Calu3 (cell line): ENCODE measurements around the gene SDK2. TPM values are rescaled to one million over a fixed set of nuclear protein-coding genes. Genes with fewer than 3 reads are reported as not detected.

ENCODE experiments used
- BruUV-seq: library from RNA; stranded (reverse); fragments of 400-500 nt; replicated peaks from 2 replicates; lab custom pipeline; 2021; lab: Mats Ljungman, UMichigan
- CTCF ChIA-PET: fragments of 300-600 bp; sonication (Branson Sonifier 250); formaldehyde crosslinking; loops from one replicate; lab custom pipeline; 2022; ENCODE audit warnings: antibody characterized with exemption; lab: Charles Lee
- DNase-seq: peaks from one replicate; pipeline ENCODE4 v3.0.0; 2022
- H3K27ac Mint-ChIP-seq: one replicate; pipeline ENCODE4 v1.8.0; 2022; ENCODE audit warnings: mixed read lengths; ENCODE audit not compliant: unreplicated experiment
- H3K27me3 Mint-ChIP-seq: one replicate; pipeline ENCODE4 v1.8.0; 2022; ENCODE audit warnings: mixed read lengths; ENCODE audit not compliant: unreplicated experiment
- H3K36me3 Mint-ChIP-seq: one replicate; pipeline ENCODE4 v1.8.0; 2022; ENCODE audit warnings: mild to moderate bottlenecking, moderate library complexity, mixed read lengths; ENCODE audit not compliant: insufficient read depth, unreplicated experiment
- H3K4me1 Mint-ChIP-seq: one replicate; pipeline ENCODE4 v1.8.0; 2022; ENCODE audit warnings: mild to moderate bottlenecking, low read depth, mixed read lengths; ENCODE audit not compliant: unreplicated experiment
- H3K4me3 Mint-ChIP-seq: one replicate; pipeline ENCODE4 v1.8.0; 2022; ENCODE audit warnings: mild to moderate bottlenecking, low read depth, moderate library complexity, mixed read lengths; ENCODE audit not compliant: unreplicated experiment
- H3K9me3 Mint-ChIP-seq: one replicate; pipeline ENCODE4 v1.8.0; 2022; ENCODE audit warnings: low read depth, mixed read lengths; ENCODE audit not compliant: unreplicated experiment
- CTCF ChIP-seq: fragments of 200-600 bp; IDR thresholded peaks from one replicate; pipeline ENCODE4 v1.8.0; 2022; ENCODE audit warnings: antibody characterized with exemption; ENCODE audit not compliant: unreplicated experiment
- intact Hi-C: fragments of 100-400 bp; cut with micrococcal nuclease; formaldehyde crosslinking; loops from one replicate; pipeline ENCODE4 v1.10.0; 2022; ENCODE audit not compliant: unreplicated experiment
- total RNA-seq: library from RNA; stranded (reverse); gene quantifications from 2 replicates; pipeline ENCODE4 v1.2.3, GENCODE V29; 2022

The SDK2 gene
- total RNA-seq, 1 experiment from 2014 or later = not detected

GRCh38 chr17:73404246-73404645 is 240.0 kb downstream of the SDK2 start:
- Mint-ChIP-seq H3K4me3 (no peak overlapping the region), H3K36me3 (no peaks in the 10 kb centered on the region), H3K9me3 (no peaks in the 10 kb centered on the region), H3K27me3 (peaks cover 55% of the 10 kb centered on the region), H3K4me1 (no peaks in the 10 kb centered on the region), H3K27ac (no peak overlapping the region)
- CTCF ChIA-PET = interaction anchor here (0.6 kb wide), 1 partner anchor 35 kb away, joined by 3 read pairs; no protein-coding TSS in a partner anchor
- TF ChIP-seq CTCF = no peak
- no peak for DNase-seq
- intact Hi-C loops = no loop called here
- BruUV-seq = no TSS peak

GRCh38 chr17:73402466-73402865 is 241.8 kb downstream of the SDK2 start:
- no peak for DNase-seq
- Mint-ChIP-seq H3K36me3 (no peaks in the 10 kb centered on the region), H3K27me3 (peaks cover 60% of the 10 kb centered on the region), H3K4me3 (no peak overlapping the region), H3K9me3 (no peaks in the 10 kb centered on the region), H3K27ac (no peak overlapping the region), H3K4me1 (no peaks in the 10 kb centered on the region)
- intact Hi-C loops = no loop called here
- CTCF ChIA-PET = interaction anchor here (0.6 kb wide), 1 partner anchor 779 kb away, joined by 3 read pairs; no protein-coding TSS in a partner anchor
- TF ChIP-seq CTCF = no peak
- BruUV-seq = no TSS peak

GRCh38 chr17:73401911-73402310 is 242.3 kb downstream of the SDK2 start:
- no peak overlapping the region for H3K4me3 Mint-ChIP-seq
- no TSS peak for BruUV-seq
- H3K27ac Mint-ChIP-seq = no peak overlapping the region
- no peaks in the 10 kb centered on the region for H3K36me3 Mint-ChIP-seq
- TF ChIP-seq CTCF = no peak
- CTCF ChIA-PET = interaction anchor here (0.6 kb wide), 1 partner anchor 780 kb away, joined by 3 read pairs; no protein-coding TSS in a partner anchor
- no peak for DNase-seq
- no peaks in the 10 kb centered on the region for H3K9me3 Mint-ChIP-seq
- intact Hi-C loops = no loop called here
- H3K27me3 Mint-ChIP-seq = peaks cover 60% of the 10 kb centered on the region
- H3K4me1 Mint-ChIP-seq = no peaks in the 10 kb centered on the region

DNA sequence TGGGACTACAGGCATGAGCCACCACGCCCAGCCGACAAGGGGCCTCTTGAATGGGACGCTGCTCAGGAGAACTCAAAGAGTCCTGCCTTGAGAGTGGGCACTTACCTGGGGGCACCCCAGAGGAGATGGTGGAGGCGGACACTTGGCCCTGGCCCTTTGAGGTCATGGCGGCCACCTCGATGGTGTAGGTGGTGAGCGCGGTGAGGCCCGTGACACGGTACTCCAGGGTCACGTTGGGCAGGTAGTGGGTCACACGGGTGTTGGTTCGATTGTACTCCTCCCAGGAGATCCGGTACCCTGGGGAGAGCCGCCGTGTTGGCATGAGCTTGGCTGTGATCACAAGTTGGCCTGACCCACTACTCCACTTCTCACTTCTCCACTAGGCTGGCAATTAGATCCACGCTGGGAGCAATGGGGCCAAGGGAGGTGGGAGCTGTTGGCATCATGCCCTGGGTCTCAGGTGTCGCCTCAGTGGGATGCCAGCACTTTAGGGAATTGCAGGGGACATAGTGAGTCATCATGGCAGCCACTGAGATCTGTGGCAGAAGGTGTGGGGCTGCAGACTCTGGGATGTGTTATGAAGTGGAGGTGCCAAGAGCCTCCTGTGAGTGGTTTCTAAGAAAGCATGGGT is 243.2 kb downstream of the SDK2 start:
- intact Hi-C loops = no loop called here
- no peak for TF ChIP-seq CTCF
- Mint-ChIP-seq H3K4me1 (no peaks in the 10 kb centered on the region), H3K27ac (no peak overlapping the region), H3K9me3 (no peaks in the 10 kb centered on the region), H3K27me3 (peaks cover 60% of the 10 kb centered on the region), H3K4me3 (no peak overlapping the region), H3K36me3 (no peaks in the 10 kb centered on the region)
- CTCF ChIA-PET = no interaction called here
- DNase-seq = no peak
- BruUV-seq = no TSS peak
